ENCODE data around the gene FSTL3.

DNA sequence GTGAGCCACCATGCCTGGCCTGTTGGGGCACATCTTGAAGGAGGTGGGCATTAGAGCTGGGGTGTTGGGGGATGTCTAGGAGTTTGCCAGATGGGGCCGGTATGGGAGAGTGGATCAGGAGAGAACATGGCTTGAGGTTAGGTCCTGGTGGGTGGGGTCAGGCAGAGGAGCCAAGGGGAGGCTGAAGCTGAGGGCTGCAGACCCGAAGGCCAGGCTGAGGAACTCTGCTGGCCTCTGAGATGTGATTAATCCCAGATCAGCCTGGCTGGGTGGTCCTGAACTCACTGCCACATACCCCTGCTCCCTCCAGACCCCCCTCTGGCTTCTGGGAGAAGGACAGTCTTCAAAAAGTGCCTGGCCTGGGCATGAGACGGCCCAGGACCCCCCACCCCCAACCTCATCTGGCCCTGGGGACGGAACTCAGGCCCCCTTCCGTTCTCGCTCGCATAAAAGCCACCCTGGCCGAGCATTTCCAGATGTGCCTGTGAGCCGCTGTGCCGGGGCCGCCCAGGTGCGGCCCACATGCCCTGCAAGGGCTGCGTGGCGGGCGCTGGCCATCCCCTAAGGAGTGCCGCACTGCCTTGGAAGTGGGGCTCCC lies 2.7 kb downstream of the FSTL3 start:
- TF ChIP-seq CTCF (conservative IDR thresholded peaks at IDR 0.05) (no peak), EZH2 (IDR thresholded peaks at IDR 0.05; ENCODE audit: low read depth) (no peak)

Data from PC-9 (cell line).